Activated CD8-positive, alpha-beta memory T cell treated with anti-CD3 and anti-CD28 coated beads, Interleukin-2, amount 50 U/mL, for 4 hours (primary cell): Measurements from ENCODE around the gene RAD50.

ENCODE experiments used
- DNase-seq: peaks from one replicate; pipeline ENCODE4 v3.0.0-alpha.2; 2020

Gene RAD50

DNA sequence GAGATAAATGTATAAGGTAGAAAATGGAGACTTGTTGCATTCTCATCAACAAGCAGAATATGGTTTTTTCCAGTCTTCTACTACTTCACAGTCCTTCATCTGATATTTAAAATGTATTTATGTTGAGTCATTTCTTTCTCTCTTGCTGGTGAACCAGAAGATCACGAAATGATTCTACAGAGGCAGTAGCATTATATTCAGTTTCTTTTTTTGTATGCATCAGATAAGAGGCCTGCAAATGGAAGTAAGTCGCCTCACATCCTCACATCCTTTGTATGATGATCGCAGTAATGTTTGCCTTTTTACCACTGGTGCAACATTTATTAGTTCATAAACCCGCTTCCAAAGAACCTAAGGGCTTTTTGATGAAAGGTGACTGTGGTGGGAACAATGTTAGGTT lies 79.1 kb downstream of the RAD50 start:
- no peak for DNase-seq

DNA sequence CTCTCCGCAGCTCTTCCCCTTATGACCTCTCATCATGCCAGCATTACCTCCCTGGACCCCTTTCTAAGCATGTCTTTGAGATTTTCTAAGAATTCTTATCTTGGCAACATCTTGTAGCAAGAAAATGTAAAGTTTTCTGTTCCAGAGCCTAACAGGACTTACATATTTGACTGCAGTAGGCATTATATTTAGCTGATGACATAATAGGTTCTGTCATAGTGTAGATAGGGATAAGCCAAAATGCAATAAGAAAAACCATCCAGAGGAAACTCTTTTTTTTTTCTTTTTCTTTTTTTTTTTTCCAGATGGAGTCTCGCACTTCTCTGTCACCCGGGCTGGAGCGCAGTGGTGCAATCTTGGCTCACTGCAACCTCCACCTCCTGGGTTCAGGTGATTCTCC lies 80.5 kb downstream of the RAD50 start:
- no peak for DNase-seq

DNA sequence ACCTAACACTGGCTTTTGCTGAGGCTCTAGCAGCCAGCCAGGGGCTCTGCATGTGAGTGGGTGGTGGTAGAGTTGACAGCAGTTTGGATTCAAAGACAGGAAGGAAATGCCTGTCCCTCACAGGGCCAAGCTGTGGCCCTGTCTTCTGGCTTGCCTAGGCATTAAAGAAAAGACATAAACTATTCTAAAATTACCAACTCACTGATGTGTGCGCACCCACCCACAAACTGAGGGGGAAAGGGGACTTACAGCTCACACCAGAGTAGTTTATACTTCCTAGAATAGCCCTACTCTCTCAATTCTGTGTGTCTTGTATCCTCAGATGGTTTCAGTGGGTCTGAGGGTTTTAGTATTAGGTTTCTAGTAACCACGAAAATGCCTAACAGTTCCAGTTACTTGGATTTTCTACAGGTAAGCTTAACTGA lies 82.9 kb downstream of the RAD50 start:
- DNase-seq, result no peak

GRCh38 chr5:132640613-132641012 lies 83.8 kb downstream of the RAD50 start:
- no peak for DNase-seq

DNA sequence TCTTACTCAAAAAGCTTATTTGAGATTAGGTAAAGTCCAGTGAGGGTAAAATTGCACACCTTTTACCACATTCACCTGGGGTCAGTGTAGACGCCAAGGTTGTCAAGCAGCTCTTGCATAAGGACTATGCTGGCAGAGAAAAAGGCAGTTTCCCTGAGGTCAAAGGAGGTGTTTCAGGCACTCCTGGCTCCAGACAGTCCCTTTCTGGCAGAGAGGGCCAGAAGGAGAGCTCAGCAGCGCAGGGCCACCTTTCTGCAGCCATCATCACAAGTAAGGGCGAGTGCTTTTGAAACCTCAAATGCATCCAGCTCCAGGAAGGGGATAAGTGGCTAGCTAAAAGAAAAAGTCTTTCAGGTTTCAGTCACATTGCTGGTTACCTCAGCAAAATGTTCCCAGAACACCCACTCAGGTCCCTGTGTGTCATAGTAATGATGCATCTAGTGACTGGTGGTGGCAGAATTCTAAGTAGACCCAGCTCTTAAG lies 84.5 kb downstream of the RAD50 start:
- no peak for DNase-seq

DNA sequence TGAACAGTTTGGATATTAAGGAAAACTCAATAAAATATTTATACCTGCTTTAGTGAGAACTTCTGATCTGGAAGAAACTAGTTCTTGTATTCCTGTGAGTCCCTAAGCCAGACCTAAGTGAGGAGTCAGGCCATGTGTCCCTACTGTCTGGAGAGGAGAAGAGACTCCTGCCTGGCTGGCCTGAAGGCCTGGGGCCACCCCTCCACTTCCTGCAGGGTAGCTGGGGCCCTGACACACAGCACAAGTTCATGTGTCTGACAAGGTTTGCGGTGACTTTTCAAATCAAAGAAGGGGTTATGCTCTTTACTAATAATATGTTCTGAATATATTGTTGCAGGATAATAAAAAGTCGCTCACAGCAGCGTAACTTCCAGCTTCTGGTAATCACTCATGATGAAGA lies 85.1 kb downstream of the RAD50 start:
- no peak for DNase-seq

- DNase-seq, result no peak
Measured at GRCh38 chr5:132644177-132644576, 87.4 kb downstream of the RAD50 start.

GRCh38 chr5:132646583-132647266 lies 89.9 kb downstream of the RAD50 start:
- DNase-seq, result no peak

DNA sequence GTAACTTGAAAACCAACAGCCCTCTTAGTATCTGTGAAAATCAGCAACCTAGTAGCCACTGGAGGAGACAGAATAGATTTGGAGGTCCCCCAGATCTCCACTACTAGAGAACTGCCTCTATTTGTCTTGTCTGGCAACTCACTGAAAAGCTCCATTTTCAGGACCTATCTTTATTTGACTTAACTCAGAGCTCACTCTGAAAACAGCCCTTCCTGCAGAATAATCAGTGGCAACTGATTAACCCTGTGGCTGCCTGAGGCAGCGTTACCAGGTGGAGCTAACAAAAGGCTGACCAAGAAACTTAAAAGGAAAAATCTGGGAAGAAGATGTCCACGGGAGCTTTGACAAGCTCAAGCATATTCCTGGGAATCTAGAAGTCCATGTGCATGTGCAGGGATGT lies 90.7 kb downstream of the RAD50 start:
- no peak for DNase-seq

DNA sequence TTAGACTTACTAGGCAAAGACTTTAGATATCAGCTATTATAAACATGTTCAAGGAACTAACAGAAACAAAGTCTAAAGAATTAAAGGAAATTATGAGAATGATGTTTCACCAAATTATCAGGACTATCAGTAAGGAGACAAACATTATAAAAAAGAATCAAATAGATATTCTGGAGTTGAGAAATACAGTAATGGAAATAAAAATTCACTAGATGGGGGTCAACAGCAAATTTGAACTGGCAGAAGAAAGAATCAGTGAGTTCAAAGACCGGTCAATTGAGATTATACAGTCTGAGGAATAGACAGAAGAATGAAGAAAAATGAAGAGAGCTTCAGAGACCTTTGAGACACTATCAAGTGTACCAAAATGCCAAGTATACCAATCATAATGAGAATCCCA lies 91.6 kb downstream of the RAD50 start:
- no peak for DNase-seq

GRCh38 chr5:132651838-132652469 lies 95.2 kb downstream of the RAD50 start:
- DNase-seq, result no peak

DNA sequence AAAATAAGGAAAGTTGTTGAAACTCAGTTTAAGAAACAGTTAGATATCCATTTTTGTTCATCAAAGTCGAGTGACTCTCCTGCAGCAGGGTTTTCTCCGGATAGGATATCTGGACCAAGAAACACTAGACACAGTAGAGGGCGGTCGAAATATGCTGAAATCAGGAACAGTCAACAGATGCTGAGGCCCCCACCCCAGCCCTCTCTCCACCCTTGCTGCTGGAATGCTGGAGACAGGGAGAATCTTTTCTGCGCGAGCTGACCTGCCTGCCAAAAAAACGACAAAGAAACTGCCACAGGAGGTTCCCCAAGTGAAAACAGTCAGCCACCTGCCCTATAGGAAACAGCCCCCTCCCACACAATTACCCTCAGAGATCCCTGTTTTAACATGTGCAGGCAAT lies 96.9 kb downstream of the RAD50 start:
- DNase-seq, result no peak

DNA sequence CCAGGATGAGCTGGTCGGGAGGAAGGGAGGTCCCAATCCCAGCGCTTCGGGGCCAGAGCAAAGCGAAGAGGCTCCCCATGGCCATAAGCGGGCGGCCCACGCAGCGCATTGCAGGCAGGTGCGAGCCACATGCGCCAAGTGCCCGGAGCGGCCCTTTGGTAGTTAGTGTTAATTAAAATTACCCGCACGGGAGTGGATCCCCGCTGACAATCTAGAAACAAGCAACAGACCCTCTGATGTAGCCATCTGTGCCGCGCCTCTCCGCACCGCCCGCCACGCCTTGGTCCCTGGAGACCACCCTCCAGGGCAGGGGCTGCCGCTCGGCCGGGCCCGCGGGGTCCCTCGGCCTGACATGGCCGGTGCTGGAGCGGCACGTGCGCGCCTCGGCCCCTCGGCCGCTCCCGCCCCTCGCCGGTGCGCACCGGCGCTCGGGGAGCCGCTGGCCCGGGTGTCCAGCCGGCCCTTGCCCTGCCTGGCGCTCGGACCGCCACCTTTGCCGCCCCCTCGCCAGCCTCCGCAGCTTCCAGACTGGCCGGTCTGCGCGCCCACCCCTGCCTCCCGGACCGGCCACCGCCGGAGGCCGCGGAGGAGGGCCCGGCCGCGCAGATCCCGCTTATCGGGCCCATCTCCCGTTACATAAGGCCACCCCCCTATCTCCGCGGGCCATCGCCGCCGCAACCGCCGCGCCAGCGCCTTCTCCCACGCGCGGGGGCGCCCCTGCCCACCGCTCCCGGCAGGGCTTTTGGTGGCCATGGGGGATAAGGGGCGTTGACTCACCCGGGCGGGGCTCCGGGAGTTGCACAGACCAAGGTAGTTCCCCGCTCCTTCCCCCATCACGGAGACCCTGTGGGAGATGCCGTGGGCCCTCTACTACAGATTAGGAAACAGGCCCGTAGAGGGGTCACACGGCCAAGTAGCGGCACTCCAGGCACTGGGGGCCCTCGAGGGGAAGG lies 99.3 kb downstream of the RAD50 start:
- peak; percentile 58 for DNase-seq

GRCh38 chr5:132656774-132657355 lies 100.1 kb downstream of the RAD50 start:
- no peak for DNase-seq

GRCh38 chr5:132657676-132658380 lies 101.1 kb downstream of the RAD50 start, which contains the start of gene IL13:
IL13 (plus strand) TSS chr5:132658173; CDS start chr5:132658187, 14 bp downstream.
- DNase-seq, result no peak

DNA sequence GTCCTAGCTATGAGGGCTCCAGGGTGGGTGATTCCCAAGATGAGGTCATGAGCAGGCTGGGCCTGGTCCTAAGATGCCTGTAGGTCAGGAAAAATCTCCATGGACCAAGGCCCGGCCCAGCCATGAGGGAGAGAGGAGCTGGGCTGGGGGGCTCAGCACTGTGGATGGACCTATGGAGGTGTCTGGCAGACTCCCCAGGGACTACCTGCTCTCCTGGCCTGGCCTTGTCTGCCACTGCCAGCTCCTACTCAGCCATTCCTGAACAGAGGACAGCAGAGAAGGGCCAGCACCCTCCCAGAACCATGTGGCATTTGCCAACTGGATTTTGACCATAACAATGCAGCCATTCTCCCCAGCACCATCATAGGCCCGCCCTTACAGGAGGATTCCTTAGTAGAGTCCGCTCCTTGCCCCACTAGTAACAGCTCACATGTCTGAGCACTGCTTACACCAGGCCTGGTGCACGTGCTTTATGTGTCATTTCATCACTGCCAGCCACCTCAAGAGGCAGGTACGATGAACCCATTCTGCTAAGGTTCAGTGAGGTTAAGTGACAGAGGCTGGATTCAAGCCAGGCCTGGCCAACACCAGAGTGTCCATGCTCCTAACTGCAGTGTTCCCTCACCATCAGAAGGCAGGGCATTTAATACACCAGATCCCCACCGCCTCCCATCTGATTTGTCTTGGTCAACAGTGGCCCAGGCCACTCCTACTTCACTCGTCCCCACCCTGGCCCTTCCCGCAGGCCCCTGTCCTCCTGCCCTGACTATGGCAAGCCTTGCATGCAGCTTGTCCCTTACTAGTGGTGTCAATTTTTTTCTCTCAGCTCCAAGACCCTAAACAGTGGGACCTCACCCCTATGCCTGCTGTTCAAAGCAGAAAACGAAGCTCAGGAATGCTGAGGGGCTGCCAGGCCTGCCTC lies 101.9 kb downstream of the RAD50 start:
- DNase-seq, result no peak

GRCh38 chr5:132659598-132660493 lies 103.1 kb downstream of the RAD50 start:
- DNase-seq, result no peak

- no peak for DNase-seq
Measured at GRCh38 chr5:132661231-132662003, 104.6 kb downstream of the RAD50 start.

GRCh38 chr5:132662004-132662401 lies 105.2 kb downstream of the RAD50 start:
- no peak for DNase-seq
